ENCODE measurements around the gene RPRD2. TPM values are rescaled to one million over a fixed set of nuclear protein-coding genes. Genes with fewer than 3 reads are reported as not detected.

Gene RPRD2
- total and polyA plus RNA-seq, 9 of the 15 experiments (the other 6 are each of a cell fraction or from before 2014, with no cell fraction given), result 1.5 to 21.6 (median 7.7) TPM

GRCh38 chr1:150363426-150364230 is at the start of gene RPRD2 (continued):
- TF ChIP-seq, protein P1, sequence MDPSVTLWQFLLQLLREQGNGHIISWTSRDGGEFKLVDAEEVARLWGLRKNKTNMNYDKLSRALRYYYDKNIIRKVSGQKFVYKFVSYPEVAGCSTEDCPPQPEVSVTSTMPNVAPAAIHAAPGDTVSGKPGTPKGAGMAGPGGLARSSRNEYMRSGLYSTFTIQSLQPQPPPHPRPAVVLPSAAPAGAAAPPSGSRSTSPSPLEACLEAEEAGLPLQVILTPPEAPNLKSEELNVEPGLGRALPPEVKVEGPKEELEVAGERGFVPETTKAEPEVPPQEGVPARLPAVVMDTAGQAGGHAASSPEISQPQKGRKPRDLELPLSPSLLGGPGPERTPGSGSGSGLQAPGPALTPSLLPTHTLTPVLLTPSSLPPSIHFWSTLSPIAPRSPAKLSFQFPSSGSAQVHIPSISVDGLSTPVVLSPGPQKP (CRISPR knock-in tag; IDR thresholded peaks at IDR 0.05), result no peak
- TF ChIP-seq MEF2D (tag; conservative IDR thresholded peaks at IDR 0.05; ENCODE audit: low read depth) (peak; percentile 56; the same call in 1 of the 2 replicates), MEF2A (IDR thresholded peaks at IDR 0.05; ENCODE audit: control insufficient read depth, low read depth, low read length) (no peak), RAD51 (IDR thresholded peaks at IDR 0.05; ENCODE audit: borderline replicate concordance, low read depth) (0 out of 2 replicates have a peak, but pooled peaks have one; percentile 10), GTF3C2 (IDR thresholded peaks at IDR 0.05; ENCODE audit: borderline replicate concordance, extremely low read depth, insufficient read length) (no peak), ZNF280A (IDR thresholded peaks at IDR 0.05; ENCODE audit: low read depth, partially characterized antibody) (no peak), ESRRA (IDR thresholded peaks at IDR 0.05; ENCODE audit: borderline replicate concordance, low read depth) (no peak), KDM4B (IDR thresholded peaks at IDR 0.05; ENCODE audit: borderline replicate concordance in 2 of 2, low read depth in 1 of 2) (no peak), CBX1 (IDR thresholded peaks at IDR 0.05; ENCODE audit: low read depth) (no peak; the same call in 1 of the 2 replicates), ATF1 (CRISPR knock-in tag; IDR thresholded peaks at IDR 0.05) (no peak), ATF1 (tag; IDR thresholded peaks at IDR 0.05) (peak; percentile 86), ZNF696 (CRISPR knock-in tag; conservative IDR thresholded peaks at IDR 0.05) (no peak), POLR2G (IDR thresholded peaks at IDR 0.05; ENCODE audit: low read depth, low read length) (peak; percentile 89), NCOA1 (IDR thresholded peaks at IDR 0.05; ENCODE audit: low read depth) (peak; percentile 60; the same call in 1 of the 2 replicates)
- TF ChIP-seq, protein P2, sequence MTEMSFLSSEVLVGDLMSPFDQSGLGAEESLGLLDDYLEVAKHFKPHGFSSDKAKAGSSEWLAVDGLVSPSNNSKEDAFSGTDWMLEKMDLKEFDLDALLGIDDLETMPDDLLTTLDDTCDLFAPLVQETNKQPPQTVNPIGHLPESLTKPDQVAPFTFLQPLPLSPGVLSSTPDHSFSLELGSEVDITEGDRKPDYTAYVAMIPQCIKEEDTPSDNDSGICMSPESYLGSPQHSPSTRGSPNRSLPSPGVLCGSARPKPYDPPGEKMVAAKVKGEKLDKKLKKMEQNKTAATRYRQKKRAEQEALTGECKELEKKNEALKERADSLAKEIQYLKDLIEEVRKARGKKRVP (CRISPR knock-in tag; IDR thresholded peaks at IDR 0.05), result no peak
- TF ChIP-seq, protein P3, sequence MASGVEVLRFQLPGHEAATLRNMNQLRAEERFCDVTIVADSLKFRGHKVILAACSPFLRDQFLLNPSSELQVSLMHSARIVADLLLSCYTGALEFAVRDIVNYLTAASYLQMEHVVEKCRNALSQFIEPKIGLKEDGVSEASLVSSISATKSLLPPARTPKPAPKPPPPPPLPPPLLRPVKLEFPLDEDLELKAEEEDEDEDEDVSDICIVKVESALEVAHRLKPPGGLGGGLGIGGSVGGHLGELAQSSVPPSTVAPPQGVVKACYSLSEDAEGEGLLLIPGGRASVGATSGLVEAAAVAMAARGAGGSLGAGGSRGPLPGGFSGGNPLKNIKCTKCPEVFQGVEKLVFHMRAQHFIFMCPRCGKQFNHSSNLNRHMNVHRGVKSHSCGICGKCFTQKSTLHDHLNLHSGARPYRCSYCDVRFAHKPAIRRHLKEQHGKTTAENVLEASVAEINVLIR (CRISPR knock-in tag; IDR thresholded peaks at IDR 0.05), result no peak
